HG03520 (cell line): ENCODE measurements around the gene BEST4.
A peak's percentile ranks its signal among the peaks of the same experiment; 100 is the strongest.
"Not testable (repeated sequence)": the region's sequence is repeated elsewhere in the genome, so short reads cannot be mapped to it uniquely, and the experiment has no call there.

Experiments used
- ATAC-seq: cut with Tn5 transposase; IDR thresholded peaks from one replicate; pipeline ENCODE4 v1.9.1; 2021; ENCODE audit warnings: mild to moderate bottlenecking, moderate library complexity; ENCODE audit not compliant: unreplicated experiment

The BEST4 gene

DNA sequence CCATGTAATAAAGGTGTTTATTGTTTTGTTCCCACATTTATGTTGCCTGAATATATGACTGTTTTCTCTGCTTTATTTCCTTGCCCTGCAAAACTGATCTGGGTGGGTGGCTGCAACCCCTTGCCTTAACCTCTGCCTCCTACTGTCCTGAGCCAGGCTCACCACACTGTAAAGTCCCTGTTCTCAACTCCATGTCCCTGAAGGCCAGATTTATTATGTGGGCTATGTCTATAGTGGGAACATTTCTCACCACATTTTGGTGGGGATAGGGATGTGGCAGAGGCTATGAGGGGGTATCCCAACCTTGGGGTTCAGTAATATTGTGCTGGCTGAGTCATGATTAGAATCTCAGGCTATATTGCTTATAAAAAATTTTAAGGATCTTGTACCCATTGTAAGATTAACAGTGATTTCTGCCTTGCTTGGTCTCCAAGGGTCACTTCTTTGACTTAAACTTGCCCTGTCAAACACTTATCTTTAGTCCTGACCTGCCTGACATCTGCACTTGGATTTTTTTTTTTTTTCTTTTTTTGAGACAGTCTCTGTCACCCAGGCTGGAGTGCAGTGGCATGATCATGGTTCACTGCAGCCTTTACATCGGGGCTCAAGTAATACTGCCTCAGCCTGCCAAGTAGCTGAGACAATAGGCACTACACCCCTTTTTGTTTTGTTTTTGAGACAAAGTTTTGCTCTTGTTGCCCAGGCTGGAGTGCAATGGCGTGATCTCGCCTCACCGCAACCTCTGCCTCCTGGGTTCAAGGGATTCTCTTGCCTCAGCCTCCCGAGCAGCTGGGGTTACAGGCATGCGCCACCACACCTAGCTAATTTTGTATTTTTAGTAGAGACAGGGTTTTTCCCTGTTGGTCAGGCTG is 9.0 kb downstream of the BEST4 start:
- ATAC-seq: no peak

DNA sequence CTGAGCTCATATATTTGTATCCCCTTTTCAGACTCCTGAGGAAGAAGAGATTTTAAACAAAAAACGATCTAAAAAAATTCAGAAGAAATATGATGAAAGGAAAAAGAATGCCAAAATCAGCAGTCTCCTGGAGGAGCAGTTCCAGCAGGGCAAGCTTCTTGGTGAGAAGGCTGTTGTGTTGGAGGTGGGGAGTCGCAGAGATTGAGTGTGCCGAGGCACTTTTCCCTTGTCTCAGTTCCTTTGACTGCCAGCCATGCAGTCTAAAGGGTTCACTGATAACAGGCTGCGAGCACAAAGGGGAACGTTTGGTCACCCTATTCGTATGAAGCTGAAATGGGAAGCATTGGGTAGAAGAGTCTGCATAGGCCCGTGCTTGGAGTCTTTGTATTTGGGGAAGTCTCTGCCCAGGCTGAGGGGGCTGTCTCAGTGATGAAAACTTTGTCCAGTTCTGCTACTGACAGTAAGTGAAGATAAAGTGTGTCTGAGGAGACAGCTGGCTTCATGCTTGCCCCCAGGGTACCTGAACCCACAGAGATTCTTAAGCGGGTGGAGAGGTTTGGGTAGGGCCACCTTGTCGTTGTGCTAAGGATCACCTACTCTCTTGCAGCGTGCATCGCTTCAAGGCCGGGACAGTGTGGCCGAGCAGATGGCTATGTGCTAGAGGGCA is 9.9 kb downstream of the BEST4 start:
- no peak for ATAC-seq

DNA sequence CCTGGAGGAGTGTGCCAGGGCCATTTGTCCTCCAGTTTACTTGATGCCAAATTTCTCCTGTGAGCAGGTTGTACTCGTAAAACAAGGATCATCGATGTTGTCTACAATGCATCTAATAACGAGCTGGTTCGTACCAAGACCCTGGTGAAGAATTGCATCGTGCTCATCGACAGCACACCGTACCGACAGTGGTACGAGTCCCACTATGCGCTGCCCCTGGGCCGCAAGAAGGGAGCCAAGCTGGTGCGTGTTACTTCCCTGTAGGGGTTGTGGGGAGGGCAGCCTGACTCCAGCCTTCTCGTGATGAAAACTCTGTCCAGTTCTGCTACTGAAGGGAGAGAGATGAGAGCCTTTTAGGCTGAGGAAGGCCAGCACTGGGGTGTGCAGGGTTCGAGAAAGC is 10.4 kb downstream of the BEST4 start:
- ATAC-seq: no peak

DNA sequence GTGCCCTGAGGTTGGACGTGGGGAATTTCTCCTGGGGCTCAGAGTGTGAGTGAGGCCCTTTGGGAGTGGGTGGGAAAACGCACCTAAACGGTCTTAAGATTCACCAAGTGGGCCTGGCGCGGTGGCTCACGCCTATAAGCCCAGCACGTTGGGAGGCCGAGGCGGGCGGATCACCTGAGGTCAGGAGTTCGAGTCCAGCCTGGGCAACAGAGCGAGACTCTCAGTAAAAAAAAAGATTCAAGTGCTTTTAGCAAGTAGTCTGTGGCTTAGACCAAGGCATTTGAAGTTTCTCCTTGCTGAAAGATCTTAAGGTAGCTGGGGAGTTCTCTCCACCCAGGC is 11.3 kb downstream of the BEST4 start:
- no peak for ATAC-seq

DNA sequence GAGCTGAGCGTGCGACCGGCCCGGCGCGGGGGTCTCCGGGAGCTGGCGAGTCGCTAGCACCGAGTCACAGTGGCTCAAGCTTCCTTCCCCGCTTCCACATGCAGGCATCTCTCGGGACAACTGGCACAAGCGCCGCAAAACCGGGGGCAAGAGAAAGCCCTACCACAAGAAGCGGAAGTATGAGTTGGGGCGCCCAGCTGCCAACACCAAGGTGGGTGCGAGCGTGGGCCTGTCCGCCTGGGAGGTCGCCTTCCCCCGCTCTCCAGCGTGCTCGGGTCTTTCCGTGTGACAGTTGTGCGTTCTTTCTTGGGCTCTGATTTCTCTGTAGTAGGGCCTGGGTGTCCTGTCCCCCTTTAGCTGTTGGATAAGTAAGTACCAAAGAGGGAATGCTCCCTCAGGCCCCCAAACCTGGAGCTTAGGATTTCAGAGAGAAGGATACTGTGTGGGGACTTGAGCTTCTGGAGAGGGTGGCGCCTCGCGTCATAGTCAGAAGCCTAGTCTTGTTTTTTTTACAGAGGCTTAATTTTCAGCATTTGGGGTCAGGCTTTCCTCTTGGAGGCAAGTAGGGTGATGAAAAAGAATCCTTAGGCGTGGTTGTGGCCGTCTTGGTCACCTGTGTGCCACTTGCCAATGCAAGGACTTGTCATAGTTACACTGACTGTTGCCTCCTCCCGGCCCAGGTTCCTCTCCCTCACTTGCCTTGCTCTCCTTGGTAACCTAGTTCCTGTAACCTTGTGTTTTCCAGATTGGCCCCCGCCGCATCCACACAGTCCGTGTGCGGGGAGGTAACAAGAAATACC is 11.8 kb downstream of the BEST4 start:
- no peak for ATAC-seq

DNA sequence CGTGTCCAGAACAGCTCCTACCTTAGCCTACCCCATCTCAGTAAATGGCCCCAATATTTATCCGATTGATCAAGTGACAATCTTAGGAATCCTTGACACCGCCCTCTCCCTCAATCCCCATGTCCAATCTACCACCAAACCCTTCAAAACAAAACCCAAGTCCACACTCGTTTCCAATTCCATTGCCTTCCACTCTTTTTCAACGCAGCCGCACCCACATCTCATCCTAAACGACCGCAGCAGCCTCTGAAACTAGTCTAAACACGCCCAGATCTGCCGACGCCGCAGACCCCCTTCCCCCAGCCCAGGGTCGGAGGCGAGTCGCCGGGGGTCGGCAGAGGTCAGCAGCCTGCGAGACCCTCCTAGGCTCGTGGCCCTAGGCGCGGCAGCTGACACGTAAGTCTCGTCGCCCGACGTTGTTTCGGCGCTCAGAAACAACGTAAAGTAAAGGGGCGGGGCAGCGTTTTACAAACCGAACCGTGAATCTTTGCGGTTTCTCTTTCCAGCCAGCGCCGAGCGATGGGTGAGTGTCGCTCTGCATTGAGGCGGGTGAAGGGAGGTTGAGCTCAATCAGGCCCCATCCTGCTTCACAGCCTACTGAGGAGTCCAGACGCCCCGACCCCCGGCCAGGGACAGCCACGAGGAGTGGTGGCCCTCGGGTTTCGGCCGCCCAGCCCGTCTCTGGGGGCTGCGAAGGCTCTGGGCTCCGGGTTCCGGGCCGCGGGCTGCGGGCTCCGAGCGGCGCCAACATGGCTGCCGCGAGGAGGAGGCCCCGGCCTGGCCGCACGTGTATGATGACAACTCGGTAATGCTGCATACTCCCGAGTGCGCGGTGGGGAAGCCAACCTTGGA is 12.7 kb downstream of the BEST4 start, which contains the start of gene RPS8:
Gene RPS8, plus strand, starts transcription at position 463 of the 852 bp plus-strand sequence. Its CDS starts 57 bp downstream, at position 520.
- peak; percentile 57 for ATAC-seq

DNA sequence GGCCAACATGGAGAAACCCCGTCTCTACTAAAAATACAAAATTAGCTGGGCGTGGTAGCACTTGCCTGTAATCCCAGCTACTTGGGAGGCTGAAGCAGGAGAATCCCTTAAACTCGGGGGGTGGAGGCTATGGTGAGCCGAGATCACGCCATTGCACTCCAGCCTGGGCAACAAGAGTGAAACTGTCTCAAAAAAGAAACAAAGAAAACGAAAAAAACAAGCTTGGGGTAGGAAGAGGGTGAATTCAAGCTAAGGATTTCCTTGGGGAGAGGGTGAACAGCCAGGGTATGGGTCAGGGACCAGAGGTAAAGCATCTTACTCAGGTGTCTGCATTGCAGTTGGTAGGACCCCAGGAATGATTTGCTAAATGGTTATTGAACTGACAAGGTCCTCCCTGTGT is 21.5 kb downstream of the BEST4 start:
- not testable (repeated sequence) for ATAC-seq

DNA sequence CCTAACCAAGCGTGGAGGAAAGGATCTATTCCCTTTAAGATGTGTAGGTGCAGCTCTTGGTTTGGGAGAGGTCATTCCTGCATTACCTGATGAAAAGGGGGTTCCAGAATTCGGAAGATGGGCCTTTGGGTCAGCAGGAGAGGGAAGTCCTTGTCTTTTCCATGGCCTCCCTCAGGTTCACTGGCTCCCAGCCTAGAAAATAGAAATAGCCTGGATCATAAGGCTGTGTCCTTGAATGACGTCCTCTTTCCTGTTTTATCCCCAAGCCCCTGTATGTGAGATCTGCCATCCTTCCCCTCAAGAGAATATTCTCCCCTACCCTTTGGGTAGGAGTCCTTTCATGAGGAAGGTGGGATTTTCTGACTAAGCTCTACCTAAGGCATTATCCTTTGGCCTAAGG is 27.1 kb downstream of the BEST4 start:
- ATAC-seq: no peak

DNA sequence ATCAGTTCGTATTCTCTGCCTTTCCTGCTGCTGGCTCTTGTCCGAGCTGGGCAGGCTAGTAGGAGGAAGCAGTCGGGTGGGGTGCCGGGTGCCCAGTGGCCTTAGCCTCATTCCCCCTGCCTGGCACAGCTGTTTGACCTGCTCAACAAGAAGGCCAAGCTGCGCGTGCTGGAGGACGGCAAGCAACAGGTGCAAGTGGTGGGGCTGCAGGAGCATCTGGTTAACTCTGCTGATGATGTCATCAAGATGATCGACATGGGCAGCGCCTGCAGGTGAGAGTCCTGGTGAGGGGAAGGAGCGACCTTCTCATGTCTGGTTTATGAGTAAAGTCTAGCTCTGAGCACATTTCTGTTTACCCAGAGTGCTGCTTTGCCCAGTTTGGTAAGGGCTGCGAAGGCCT is 28.9 kb downstream of the BEST4 start:
- ATAC-seq: no peak

DNA sequence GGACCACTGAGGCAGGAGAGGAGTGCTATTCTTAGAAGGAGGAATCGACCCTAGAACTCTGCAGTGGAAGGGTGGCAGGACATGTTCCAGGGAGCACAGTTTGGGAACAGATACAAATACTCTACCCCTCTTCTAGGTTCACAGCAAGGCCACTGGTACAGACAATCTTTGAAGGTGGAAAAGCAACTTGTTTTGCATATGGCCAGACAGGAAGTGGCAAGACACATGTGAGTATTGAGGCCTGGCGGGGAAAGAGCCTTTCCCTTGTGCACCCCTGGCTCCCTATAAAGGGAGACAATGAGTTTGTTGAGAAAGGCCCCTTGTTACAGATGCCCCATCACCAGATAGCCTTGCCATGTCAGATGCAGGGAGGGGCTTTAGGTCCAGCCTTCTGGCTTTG is 30.6 kb downstream of the BEST4 start:
- no peak for ATAC-seq

DNA sequence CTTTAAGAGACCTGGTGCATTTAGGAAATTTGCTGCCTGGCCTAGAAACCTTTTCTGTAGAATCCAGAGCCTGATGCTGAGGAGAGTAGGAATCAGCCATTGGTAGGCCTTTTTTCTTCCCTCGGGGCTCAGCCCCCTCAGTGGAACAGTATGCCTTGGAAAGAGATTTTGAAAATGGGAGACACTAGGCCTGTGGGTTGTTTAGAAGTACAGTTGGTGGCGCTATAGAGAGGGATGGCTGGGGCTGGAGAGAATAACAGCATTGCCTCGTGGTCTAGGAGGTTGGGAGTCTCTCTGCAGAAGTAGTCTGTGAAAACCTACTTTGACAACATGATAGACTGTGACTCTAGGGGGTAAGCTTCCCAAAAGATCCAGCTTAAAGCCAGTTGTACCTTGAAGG is 40.1 kb downstream of the BEST4 start:
- no peak for ATAC-seq

DNA sequence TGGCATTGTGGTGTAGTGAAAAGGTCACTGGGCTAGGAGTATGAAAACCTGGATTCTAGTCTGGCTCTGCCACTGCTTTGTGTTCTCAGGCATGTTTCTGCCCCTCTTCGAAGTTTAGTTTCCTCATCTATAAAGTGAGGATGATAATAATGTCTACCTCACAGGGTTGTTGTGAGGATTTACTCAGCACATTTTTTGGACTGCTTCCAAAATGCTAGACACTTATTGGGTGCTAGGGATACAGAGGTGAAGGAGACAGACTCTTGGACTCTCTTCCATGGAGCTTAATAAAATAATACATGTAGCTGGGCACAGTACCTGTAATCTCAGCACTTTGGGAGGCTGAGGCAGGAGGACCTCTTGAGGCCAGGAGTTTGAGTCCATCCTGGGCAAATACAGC is 44.8 kb downstream of the BEST4 start:
- no peak for ATAC-seq

DNA sequence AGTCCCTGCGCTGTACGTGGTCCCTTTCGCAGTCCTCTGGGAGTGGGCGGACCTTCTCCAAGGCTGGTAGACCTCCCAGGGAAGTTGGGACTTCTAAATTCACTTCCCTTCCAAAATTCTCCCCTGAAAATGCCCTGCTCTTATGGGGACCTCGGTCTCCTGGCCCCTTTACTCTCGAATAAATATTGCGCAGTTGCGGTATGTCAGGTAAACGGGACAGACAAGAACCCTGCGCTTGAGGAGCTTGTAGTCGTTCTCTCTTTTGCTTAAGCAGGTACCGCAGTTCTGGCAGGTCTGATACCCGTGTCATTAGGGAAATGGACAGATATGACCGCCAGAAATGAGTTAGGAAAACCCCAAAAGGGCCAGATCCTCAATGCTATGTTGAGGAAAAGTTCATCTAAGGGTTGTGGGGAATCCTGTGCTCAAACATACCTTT is 47.8 kb downstream of the BEST4 start:
- ATAC-seq: no peak

DNA sequence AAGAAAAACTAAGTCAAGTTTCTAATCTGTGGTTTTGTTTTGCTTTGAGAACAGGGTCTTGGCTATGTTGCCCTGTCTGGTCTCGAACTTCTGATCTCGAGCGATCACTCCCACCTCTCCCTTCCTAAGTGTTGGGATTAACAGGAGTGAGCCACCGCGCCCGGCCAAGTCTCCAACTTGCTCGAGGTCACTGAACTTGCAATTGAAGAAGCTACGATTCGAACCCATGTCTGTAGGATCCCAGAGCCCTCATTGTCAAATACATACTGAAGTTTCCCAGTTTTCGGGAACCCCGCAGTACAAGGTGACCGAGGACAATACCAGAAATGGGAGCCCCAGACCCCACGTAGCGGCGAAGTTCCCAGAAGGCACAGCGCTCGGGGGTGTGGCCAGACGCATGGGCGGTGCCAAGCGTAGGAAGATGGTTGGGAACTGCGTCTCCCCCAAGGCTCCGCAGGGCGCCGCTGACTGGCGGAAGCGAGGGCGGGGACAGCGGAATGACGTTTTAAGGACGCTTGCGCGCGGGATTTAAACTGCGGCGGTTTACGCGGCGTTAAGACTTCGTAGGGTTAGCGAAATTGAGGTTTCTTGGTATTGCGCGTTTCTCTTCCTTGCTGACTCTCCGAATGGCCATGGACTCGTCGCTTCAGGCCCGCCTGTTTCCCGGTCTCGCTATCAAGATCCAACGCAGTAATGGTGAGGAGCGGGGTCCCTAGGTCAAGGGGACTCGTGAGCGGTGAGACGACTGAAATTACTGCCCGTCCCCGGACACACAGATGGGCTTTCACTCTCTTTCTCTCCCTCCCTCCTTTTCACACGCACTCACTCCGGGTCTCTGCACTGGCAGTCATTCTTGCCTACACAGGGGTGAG is 48.4 kb downstream of the BEST4 start, which contains the start of gene KIF2C:
Gene KIF2C, plus strand, starts transcription at position 531 of the 872 bp plus-strand sequence. Its CDS starts 96 bp downstream, at position 627.
- ATAC-seq: peak; percentile 92

DNA sequence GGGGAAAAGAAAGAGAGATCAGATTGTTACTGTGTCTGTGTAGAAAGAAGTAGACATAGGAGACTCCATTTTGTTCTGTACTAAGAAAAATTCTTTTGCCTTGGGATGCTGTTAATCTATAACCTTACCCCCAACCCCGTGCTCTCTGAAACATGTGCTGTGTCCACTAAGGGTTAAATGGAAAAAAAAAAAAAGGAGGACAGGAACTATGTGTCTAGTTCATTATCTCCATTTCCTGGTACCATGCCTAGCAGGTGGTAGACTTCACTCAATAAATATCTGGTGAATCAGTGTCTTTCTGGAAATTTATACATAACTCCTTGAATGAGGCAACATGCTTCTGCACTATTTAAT is 49.0 kb downstream of the BEST4 start:
- not testable (repeated sequence) for ATAC-seq

DNA sequence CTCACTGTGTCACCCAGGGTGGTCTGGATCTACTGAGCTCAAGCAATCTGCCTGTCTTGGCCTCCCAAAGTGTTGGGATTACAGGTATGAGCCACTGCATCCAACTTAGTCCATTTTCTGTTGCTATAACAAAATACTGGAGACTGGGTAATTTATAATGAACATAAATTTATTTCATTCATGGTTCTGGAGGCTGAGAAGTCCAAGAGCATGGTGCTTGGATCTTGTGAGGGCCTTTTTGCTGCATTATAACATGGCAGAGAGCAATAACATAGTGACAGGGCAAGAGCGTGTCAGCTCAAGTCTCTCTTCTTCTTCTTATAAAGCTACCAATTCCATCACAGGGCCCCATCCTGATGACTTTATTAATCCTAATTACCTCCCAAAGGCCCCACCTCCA is 52.0 kb downstream of the BEST4 start:
- ATAC-seq: no peak

DNA sequence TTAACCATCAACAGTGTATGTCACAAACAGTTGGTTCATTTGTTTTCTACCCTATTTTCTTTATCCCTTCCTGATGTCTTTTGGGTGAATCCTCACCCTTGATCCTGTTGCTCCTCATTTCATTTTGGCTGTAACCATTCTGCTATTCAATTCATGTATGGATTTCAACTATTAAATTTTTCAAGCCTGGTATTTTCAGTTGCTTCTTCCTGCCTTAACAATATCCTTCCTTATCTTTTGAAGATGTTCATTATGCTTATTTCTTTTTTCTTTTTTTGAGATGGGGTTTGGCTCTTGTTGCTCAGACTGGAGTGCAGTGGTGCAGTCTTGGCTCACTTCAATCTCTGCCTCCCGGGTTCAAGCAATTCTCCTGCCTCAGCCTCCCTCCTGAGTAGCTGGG is 54.2 kb downstream of the BEST4 start:
- no peak for ATAC-seq
